ENCODE results near the gene CRYL1. TPM values are rescaled to one million over a fixed set of nuclear protein-coding genes. Genes with fewer than 3 reads are reported as not detected.

CRYL1 gene
- total RNA-seq, 1 experiment from 2014 or later = 5.9 TPM

- CTCF ChIA-PET = no interaction called here
- POLR2A ChIA-PET (ENCODE audit: low non-redundant PET) = no interaction called here
- DNase-seq (ENCODE audit: low spot score) = no peak
- H3K4me3 ChIP-seq (ENCODE audit: low read depth, low read length, poor library complexity, severe bottlenecking) = no peak overlapping the region
- intact Hi-C loops (cut with micrococcal nuclease; ENCODE audit: unreplicated experiment) = no loop called here
- no peaks in the 10 kb centered on the region for H3K4me1 ChIP-seq (ENCODE audit: insufficient read depth, low read length, poor library complexity, severe bottlenecking)
- BruUV-seq (replicated peaks) = no TSS peak
- H3K27me3 ChIP-seq (replicated peaks; ENCODE audit: insufficient read depth, low read depth, low read length, poor library complexity) = no peaks in the 10 kb centered on the region
- no peak overlapping the region for H3K27ac ChIP-seq (ENCODE audit: low read depth, low read length, poor library complexity, severe bottlenecking)
- TF ChIP-seq EZH2 (IDR thresholded peaks at IDR 0.05; ENCODE audit: borderline replicate concordance, low read depth, low read length, poor library complexity, severe bottlenecking) (no peak), CTCF (conservative IDR thresholded peaks at IDR 0.05; ENCODE audit: low read depth, low read length) (no peak)
- no peaks in the 10 kb centered on the region for H3K36me3 ChIP-seq (ENCODE audit: insufficient read depth, low read length, poor library complexity, severe bottlenecking)
- no peaks in the 10 kb centered on the region for H3K9me3 ChIP-seq (ENCODE audit: low read depth, low read length, poor library complexity, severe bottlenecking)
Measured at GRCh38 chr13:20414546-20415305, 110.9 kb downstream of the CRYL1 start.

- ChIA-PET CTCF (no interaction called here), POLR2A (ENCODE audit: low non-redundant PET) (no interaction called here)
- TF ChIP-seq EZH2 (IDR thresholded peaks at IDR 0.05; ENCODE audit: borderline replicate concordance, low read depth, low read length, poor library complexity, severe bottlenecking) = no peak
- TF ChIP-seq CTCF (conservative IDR thresholded peaks at IDR 0.05; ENCODE audit: low read depth, low read length) = no peak
Measured at GRCh38 chr13:20412691-20413355, 112.8 kb downstream of the CRYL1 start.

GRCh38 chr13:20411638-20412342, 113.9 kb downstream of the CRYL1 start:
- Histone ChIP-seq H3K27ac (ENCODE audit: low read depth, low read length, poor library complexity, severe bottlenecking) (no peak overlapping the region), H3K27me3 (replicated peaks; ENCODE audit: insufficient read depth, low read depth, low read length, poor library complexity) (no peaks in the 10 kb centered on the region), H3K4me3 (ENCODE audit: low read depth, low read length, poor library complexity, severe bottlenecking) (no peak overlapping the region), H3K36me3 (ENCODE audit: insufficient read depth, low read length, poor library complexity, severe bottlenecking) (no peaks in the 10 kb centered on the region), H3K4me1 (ENCODE audit: insufficient read depth, low read length, poor library complexity, severe bottlenecking) (no peaks in the 10 kb centered on the region), H3K9me3 (ENCODE audit: low read depth, low read length, poor library complexity, severe bottlenecking) (no peaks in the 10 kb centered on the region)
- POLR2A ChIA-PET (ENCODE audit: low non-redundant PET) = no interaction called here
- intact Hi-C loops (cut with micrococcal nuclease; ENCODE audit: unreplicated experiment) = no loop called here
- CTCF ChIA-PET = no interaction called here
- DNase-seq (ENCODE audit: low spot score) = no peak
- no TSS peak for BruUV-seq (replicated peaks)
- no peak for TF ChIP-seq CTCF (conservative IDR thresholded peaks at IDR 0.05; ENCODE audit: low read depth, low read length)

More at GRCh38 chr13:20412691-20413355, 112.8 kb downstream of the CRYL1 start:
- Histone ChIP-seq H3K4me1 (ENCODE audit: insufficient read depth, low read length, poor library complexity, severe bottlenecking) (no peaks in the 10 kb centered on the region), H3K9me3 (ENCODE audit: low read depth, low read length, poor library complexity, severe bottlenecking) (no peaks in the 10 kb centered on the region), H3K4me3 (ENCODE audit: low read depth, low read length, poor library complexity, severe bottlenecking) (no peak overlapping the region), H3K36me3 (ENCODE audit: insufficient read depth, low read length, poor library complexity, severe bottlenecking) (no peaks in the 10 kb centered on the region), H3K27ac (ENCODE audit: low read depth, low read length, poor library complexity, severe bottlenecking) (no peak overlapping the region), H3K27me3 (replicated peaks; ENCODE audit: insufficient read depth, low read depth, low read length, poor library complexity) (no peaks in the 10 kb centered on the region)
- intact Hi-C loops (cut with micrococcal nuclease; ENCODE audit: unreplicated experiment) = no loop called here
- DNase-seq (ENCODE audit: low spot score) = no peak
- BruUV-seq (replicated peaks) = no TSS peak

Data from A673 (cell line).